Measurements from ENCODE around the gene DDX54.

DNA sequence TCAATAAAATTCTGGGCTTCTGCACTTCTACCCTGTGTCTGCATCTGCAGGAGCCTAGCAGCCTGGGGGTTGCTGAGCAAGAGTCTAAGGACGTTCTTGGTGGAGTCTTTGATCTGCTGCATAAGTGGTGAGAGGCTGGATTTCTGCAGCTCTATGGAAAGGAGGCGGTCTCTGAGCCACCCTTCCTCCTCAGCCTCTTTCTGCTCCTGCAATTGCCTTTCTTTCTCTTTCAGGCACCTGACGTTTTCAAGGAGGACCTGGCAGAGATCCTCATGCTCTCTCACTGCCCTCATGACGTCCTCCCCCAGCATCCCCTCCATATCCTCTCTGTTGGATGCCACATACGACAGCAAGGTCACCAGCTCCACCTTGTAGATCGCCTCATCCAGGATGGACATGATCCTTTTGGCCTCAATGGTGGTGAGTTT is 22.3 kb upstream of the DDX54 start:
- TF ChIP-seq POLR2AphosphoS5 (IDR thresholded peaks at IDR 0.05; ENCODE audit: low read depth) (no peak), GABPA (IDR thresholded peaks at IDR 0.05; ENCODE audit: low read depth) (no peak)
- TF ChIP-seq, protein P1, sequence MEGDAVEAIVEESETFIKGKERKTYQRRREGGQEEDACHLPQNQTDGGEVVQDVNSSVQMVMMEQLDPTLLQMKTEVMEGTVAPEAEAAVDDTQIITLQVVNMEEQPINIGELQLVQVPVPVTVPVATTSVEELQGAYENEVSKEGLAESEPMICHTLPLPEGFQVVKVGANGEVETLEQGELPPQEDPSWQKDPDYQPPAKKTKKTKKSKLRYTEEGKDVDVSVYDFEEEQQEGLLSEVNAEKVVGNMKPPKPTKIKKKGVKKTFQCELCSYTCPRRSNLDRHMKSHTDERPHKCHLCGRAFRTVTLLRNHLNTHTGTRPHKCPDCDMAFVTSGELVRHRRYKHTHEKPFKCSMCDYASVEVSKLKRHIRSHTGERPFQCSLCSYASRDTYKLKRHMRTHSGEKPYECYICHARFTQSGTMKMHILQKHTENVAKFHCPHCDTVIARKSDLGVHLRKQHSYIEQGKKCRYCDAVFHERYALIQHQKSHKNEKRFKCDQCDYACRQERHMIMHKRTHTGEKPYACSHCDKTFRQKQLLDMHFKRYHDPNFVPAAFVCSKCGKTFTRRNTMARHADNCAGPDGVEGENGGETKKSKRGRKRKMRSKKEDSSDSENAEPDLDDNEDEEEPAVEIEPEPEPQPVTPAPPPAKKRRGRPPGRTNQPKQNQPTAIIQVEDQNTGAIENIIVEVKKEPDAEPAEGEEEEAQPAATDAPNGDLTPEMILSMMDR (IDR thresholded peaks at IDR 0.05; ENCODE audit: insufficient read depth, low read length): no peak
- TF ChIP-seq, protein P2, sequence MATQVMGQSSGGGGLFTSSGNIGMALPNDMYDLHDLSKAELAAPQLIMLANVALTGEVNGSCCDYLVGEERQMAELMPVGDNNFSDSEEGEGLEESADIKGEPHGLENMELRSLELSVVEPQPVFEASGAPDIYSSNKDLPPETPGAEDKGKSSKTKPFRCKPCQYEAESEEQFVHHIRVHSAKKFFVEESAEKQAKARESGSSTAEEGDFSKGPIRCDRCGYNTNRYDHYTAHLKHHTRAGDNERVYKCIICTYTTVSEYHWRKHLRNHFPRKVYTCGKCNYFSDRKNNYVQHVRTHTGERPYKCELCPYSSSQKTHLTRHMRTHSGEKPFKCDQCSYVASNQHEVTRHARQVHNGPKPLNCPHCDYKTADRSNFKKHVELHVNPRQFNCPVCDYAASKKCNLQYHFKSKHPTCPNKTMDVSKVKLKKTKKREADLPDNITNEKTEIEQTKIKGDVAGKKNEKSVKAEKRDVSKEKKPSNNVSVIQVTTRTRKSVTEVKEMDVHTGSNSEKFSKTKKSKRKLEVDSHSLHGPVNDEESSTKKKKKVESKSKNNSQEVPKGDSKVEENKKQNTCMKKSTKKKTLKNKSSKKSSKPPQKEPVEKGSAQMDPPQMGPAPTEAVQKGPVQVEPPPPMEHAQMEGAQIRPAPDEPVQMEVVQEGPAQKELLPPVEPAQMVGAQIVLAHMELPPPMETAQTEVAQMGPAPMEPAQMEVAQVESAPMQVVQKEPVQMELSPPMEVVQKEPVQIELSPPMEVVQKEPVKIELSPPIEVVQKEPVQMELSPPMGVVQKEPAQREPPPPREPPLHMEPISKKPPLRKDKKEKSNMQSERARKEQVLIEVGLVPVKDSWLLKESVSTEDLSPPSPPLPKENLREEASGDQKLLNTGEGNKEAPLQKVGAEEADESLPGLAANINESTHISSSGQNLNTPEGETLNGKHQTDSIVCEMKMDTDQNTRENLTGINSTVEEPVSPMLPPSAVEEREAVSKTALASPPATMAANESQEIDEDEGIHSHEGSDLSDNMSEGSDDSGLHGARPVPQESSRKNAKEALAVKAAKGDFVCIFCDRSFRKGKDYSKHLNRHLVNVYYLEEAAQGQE (IDR thresholded peaks at IDR 0.05; ENCODE audit: insufficient replicate concordance, low read depth): no peak

Data from HL-60 (cell line).